Astrocyte (in vitro differentiated cells and primary cell): ENCODE data around the gene TRUB1.

ENCODE experiments used
- CTCF ChIP-seq: IDR thresholded peaks from 2 replicates; pipeline ENCODE4 v1.5.1; 2011; ENCODE audit warnings: low read depth, mild to moderate bottlenecking, inconsistent platforms, low read length, moderate library complexity; ENCODE audit not compliant: insufficient read depth
- EZH2 ChIP-seq: IDR thresholded peaks from 2 replicates; pipeline ENCODE4 v1.6.1; 2012; ENCODE audit warnings: mild to moderate bottlenecking, low read length, inconsistent platforms; ENCODE audit not compliant: insufficient read depth

GRCh38 chr10:114990586-114990985 is 52.6 kb downstream of the TRUB1 start:
- TF ChIP-seq CTCF (no peak), EZH2 (no peak)
